ENCODE data around the gene NELL1. TPM values are rescaled to one million over a fixed set of nuclear protein-coding genes. Genes with fewer than 3 reads are reported as not detected.

The NELL1 gene
- polyA plus RNA-seq, 1 of the 3 experiments (the other 2 are of a cell fraction), result not detected

- TF ChIP-seq, protein P1, sequence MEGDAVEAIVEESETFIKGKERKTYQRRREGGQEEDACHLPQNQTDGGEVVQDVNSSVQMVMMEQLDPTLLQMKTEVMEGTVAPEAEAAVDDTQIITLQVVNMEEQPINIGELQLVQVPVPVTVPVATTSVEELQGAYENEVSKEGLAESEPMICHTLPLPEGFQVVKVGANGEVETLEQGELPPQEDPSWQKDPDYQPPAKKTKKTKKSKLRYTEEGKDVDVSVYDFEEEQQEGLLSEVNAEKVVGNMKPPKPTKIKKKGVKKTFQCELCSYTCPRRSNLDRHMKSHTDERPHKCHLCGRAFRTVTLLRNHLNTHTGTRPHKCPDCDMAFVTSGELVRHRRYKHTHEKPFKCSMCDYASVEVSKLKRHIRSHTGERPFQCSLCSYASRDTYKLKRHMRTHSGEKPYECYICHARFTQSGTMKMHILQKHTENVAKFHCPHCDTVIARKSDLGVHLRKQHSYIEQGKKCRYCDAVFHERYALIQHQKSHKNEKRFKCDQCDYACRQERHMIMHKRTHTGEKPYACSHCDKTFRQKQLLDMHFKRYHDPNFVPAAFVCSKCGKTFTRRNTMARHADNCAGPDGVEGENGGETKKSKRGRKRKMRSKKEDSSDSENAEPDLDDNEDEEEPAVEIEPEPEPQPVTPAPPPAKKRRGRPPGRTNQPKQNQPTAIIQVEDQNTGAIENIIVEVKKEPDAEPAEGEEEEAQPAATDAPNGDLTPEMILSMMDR (IDR thresholded peaks at IDR 0.05), result no peak
- no peak for TF ChIP-seq YY1 (IDR thresholded peaks at IDR 0.05; ENCODE audit: low read depth)
These were observed 638.5 kb downstream of the NELL1 start (continued) for GRCh38 chr11:21307874-21308273.

GRCh38 chr11:21316591-21316990 is 647.2 kb downstream of the NELL1 start:
- H3K4me3 ChIP-seq (ENCODE audit: low read depth in 2 of 2, low read length in 1 of 2), result no peak overlapping the region
- no peaks in the 10 kb centered on the region for H3K27me3 ChIP-seq (ENCODE audit: insufficient read depth)
- no peak for DNase-seq
- no peaks in the 10 kb centered on the region for H4K20me1 ChIP-seq (ENCODE audit: insufficient read depth)
- POLR2A ChIA-PET, result no interaction called here
- H3K4me2 ChIP-seq, result no peak overlapping the region
- H3F3A ChIP-seq (replicated peaks; ENCODE audit: insufficient read depth), result no peaks in the 10 kb centered on the region
- H2AFZ ChIP-seq (ENCODE audit: low read depth), result no peak overlapping the region
- H3K27ac ChIP-seq (ENCODE audit: low read depth in 2 of 2, low read length in 1 of 2), result no peak overlapping the region; a peak in 1 of 4 replicates
- no peaks in the 10 kb centered on the region for H3K36me3 ChIP-seq (replicated peaks in 1 of 2; ENCODE audit: control insufficient read depth in 1 of 2, insufficient read depth in 2 of 2, low read length in 1 of 2)
- CTCF ChIA-PET, result no interaction called here
- TF ChIP-seq, protein P2, sequence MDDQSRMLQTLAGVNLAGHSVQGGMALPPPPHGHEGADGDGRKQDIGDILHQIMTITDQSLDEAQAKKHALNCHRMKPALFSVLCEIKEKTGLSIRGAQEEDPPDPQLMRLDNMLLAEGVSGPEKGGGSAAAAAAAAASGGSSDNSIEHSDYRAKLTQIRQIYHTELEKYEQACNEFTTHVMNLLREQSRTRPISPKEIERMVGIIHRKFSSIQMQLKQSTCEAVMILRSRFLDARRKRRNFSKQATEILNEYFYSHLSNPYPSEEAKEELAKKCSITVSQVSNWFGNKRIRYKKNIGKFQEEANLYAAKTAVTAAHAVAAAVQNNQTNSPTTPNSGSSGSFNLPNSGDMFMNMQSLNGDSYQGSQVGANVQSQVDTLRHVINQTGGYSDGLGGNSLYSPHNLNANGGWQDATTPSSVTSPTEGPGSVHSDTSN (IDR thresholded peaks at IDR 0.05), result no peak
- no peak for TF ChIP-seq NFIC (IDR thresholded peaks at IDR 0.05; ENCODE audit: borderline replicate concordance)
- TF ChIP-seq USF2 (IDR thresholded peaks at IDR 0.05; ENCODE audit: borderline replicate concordance, low read depth, low read length), result no peak
- no peak for TF ChIP-seq EP300 (IDR thresholded peaks at IDR 0.05; ENCODE audit: borderline replicate concordance in 1 of 2, low read depth in 1 of 2, low read length in 1 of 2)
- no peak for TF ChIP-seq TAF1 (IDR thresholded peaks at IDR 0.05; ENCODE audit: borderline replicate concordance, low read depth, low read length)
- TF ChIP-seq POLR2AphosphoS5 (IDR thresholded peaks at IDR 0.05; ENCODE audit: low read depth, low read length), result no peak
- no peak for TF ChIP-seq ELF1 (IDR thresholded peaks at IDR 0.05)
- TF ChIP-seq RXRA (IDR thresholded peaks at IDR 0.05; ENCODE audit: borderline replicate concordance, low read depth), result no peak
- peaks cover 0 to 4% of the 10 kb centered on the region in 2 experiments; a peak in 1 of 4 replicates for H3K4me1 ChIP-seq (ENCODE audit: control insufficient read depth in 1 of 2, insufficient read depth in 2 of 2, low read depth in 1 of 2, low read length in 1 of 2)
- H3K79me2 ChIP-seq (ENCODE audit: insufficient read depth), result no peaks in the 10 kb centered on the region
- H3K9me2 ChIP-seq, result no peaks in the 10 kb centered on the region
- H3K9me3 ChIP-seq, result no peaks in the 10 kb centered on the region
- no peak overlapping the region for H3K9ac ChIP-seq
- 9% methylated on average over 1 of the region's 1 CpG for WGBS (ENCODE audit: low lambda C conversion rate)

DNA sequence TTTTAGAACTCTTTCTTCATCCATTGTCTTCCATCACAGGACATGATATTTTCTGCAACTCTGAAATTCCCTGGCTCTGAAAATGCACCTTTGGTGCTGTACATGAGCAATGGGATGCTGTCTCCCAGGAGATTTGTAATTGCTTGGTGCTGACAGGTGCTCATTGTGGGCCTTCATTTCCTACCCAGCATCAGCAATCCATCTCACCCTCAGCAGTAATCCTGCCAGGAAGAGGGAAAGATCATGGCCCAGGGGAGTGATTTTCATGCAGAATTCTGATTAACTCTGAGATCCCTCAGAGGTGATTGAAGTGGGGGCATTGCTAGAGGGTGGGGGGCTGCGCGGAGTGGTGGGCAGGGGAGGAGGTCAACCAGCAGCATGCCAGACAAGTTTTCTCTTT is 651.7 kb downstream of the NELL1 start:
- H3K9me2 ChIP-seq, result no peaks in the 10 kb centered on the region
- ChIA-PET CTCF (no interaction called here), POLR2A (no interaction called here)
- no peaks in the 10 kb centered on the region for H3K36me3 ChIP-seq (replicated peaks in 1 of 2; ENCODE audit: control insufficient read depth in 1 of 2, insufficient read depth in 2 of 2, low read length in 1 of 2)
- peaks cover 0 to 4% of the 10 kb centered on the region in 2 experiments; a peak in 1 of 4 replicates for H3K4me1 ChIP-seq (ENCODE audit: control insufficient read depth in 1 of 2, insufficient read depth in 2 of 2, low read depth in 1 of 2, low read length in 1 of 2)
- 18% methylated on average over 2 of the region's 2 CpGs for WGBS (ENCODE audit: low lambda C conversion rate)
- H3K9me3 ChIP-seq, result no peaks in the 10 kb centered on the region
- H3K79me2 ChIP-seq (ENCODE audit: insufficient read depth), result no peaks in the 10 kb centered on the region
- no peaks in the 10 kb centered on the region for H3F3A ChIP-seq (replicated peaks; ENCODE audit: insufficient read depth)
- H4K20me1 ChIP-seq (ENCODE audit: insufficient read depth), result no peaks in the 10 kb centered on the region
- no peak overlapping the region for H3K4me3 ChIP-seq (ENCODE audit: low read depth in 2 of 2, low read length in 1 of 2)
- no peak overlapping the region for H3K9ac ChIP-seq
- no peaks in the 10 kb centered on the region for H3K27me3 ChIP-seq (ENCODE audit: insufficient read depth)
- peak overlapping the region in 1 of 2 experiments; percentile 47; a peak in 1 of 4 replicates for H3K27ac ChIP-seq (ENCODE audit: low read depth in 2 of 2, low read length in 1 of 2)
- H3K4me2 ChIP-seq, result no peak overlapping the region
- DNase-seq, result no peak
- H2AFZ ChIP-seq (ENCODE audit: low read depth), result no peak overlapping the region
- no peak for TF ChIP-seq SIN3A (IDR thresholded peaks at IDR 0.05; ENCODE audit: borderline replicate concordance, low read depth, low read length)
- no peak for TF ChIP-seq RFX5 (IDR thresholded peaks at IDR 0.05; ENCODE audit: low read length)
- no peak for TF ChIP-seq FOSL2 (IDR thresholded peaks at IDR 0.05; ENCODE audit: borderline replicate concordance, low read depth)
- TF ChIP-seq, protein P3, sequence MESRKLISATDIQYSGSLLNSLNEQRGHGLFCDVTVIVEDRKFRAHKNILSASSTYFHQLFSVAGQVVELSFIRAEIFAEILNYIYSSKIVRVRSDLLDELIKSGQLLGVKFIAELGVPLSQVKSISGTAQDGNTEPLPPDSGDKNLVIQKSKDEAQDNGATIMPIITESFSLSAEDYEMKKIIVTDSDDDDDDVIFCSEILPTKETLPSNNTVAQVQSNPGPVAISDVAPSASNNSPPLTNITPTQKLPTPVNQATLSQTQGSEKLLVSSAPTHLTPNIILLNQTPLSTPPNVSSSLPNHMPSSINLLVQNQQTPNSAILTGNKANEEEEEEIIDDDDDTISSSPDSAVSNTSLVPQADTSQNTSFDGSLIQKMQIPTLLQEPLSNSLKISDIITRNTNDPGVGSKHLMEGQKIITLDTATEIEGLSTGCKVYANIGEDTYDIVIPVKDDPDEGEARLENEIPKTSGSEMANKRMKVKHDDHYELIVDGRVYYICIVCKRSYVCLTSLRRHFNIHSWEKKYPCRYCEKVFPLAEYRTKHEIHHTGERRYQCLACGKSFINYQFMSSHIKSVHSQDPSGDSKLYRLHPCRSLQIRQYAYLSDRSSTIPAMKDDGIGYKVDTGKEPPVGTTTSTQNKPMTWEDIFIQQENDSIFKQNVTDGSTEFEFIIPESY (IDR thresholded peaks at IDR 0.05; ENCODE audit: borderline replicate concordance, low read depth), result no peak
- TF ChIP-seq, protein P1 (IDR thresholded peaks at IDR 0.05), result no peak
- TF ChIP-seq TEAD4 (IDR thresholded peaks at IDR 0.05; ENCODE audit: borderline replicate concordance, insufficient read depth), result no peak
- TF ChIP-seq, protein P2 (IDR thresholded peaks at IDR 0.05), result no peak
